Measurements from ENCODE around the gene VDAC2. TPM values are rescaled to one million over a fixed set of nuclear protein-coding genes. Genes with fewer than 3 reads are reported as not detected.
"Not testable (repeated sequence)": the region's sequence is repeated elsewhere in the genome, so short reads cannot be mapped to it uniquely, and the experiment has no call there.

VDAC2 gene
- total RNA-seq, 1 experiment from 2014 or later = 284 TPM

GRCh38 chr10:75189266-75190096 lies 21.1 kb upstream of the VDAC2 start:
- Mint-ChIP-seq H3K27ac (peak overlapping the region; percentile 44), H3K4me3 (no peak overlapping the region), H3K27me3 (ENCODE audit: low read depth) (no peaks in the 10 kb centered on the region), H3K36me3 (no peaks in the 10 kb centered on the region), H3K9me3 (no peaks in the 10 kb centered on the region), H3K4me1 (peaks cover 38% of the 10 kb centered on the region)
- CTCF ChIA-PET = interaction anchor here (0.7 to 1.9 kb wide), 2 partner anchors 14 to 46 kb away, joined by 3 to 12 read pairs; partner anchors contain the start of gene COMTD1
- DNase-seq (ENCODE audit: low spot score) (no peak), ATAC-seq (no peak)
- TF ChIP-seq PRRX2 (CRISPR knock-in tag; IDR thresholded peaks at IDR 0.05) (no peak), ZNF512 (CRISPR knock-in tag; IDR thresholded peaks at IDR 0.05; ENCODE audit: borderline replicate concordance) (no peak), ATF6 (CRISPR knock-in tag; IDR thresholded peaks at IDR 0.05) (no peak), RELA (CRISPR knock-in tag; IDR thresholded peaks at IDR 0.05; ENCODE audit: borderline replicate concordance) (no peak)
- POLR2A ChIA-PET = no interaction called here

- H3K4me3 Mint-ChIP-seq = no peak overlapping the region
- no peaks in the 10 kb centered on the region for H3K9me3 Mint-ChIP-seq
- H3K4me1 Mint-ChIP-seq = peaks cover 23% of the 10 kb centered on the region
- ATAC-seq (no peak), DNase-seq (ENCODE audit: low spot score) (no peak)
- no peak for TF ChIP-seq IRF2 (CRISPR knock-in tag; IDR thresholded peaks at IDR 0.05; ENCODE audit: borderline replicate concordance, low read depth)
- no peak for TF ChIP-seq PRDM15 (CRISPR knock-in tag; IDR thresholded peaks at IDR 0.05)
- TF ChIP-seq NR3C1 (CRISPR knock-in tag; conservative IDR thresholded peaks at IDR 0.05; ENCODE audit: low read depth) = no peak
- no peak for TF ChIP-seq ERG (CRISPR knock-in tag; IDR thresholded peaks at IDR 0.05)
- TF ChIP-seq PRRX2 (CRISPR knock-in tag; IDR thresholded peaks at IDR 0.05) = no peak
- no peak for TF ChIP-seq NFYB (CRISPR knock-in tag; conservative IDR thresholded peaks at IDR 0.05; ENCODE audit: low read depth)
- no peak for TF ChIP-seq ESRRA (CRISPR knock-in tag; IDR thresholded peaks at IDR 0.05; ENCODE audit: borderline replicate concordance)
- H3K36me3 Mint-ChIP-seq = no peaks in the 10 kb centered on the region
- H3K27me3 Mint-ChIP-seq (ENCODE audit: low read depth) = no peaks in the 10 kb centered on the region
- ChIA-PET POLR2A (interaction anchor here (0.7 kb wide), 2 partner anchors 13 to 662 kb away, joined by 3 read pairs; no protein-coding TSS in a partner anchor), CTCF (interaction anchor here (0.7 to 1.1 kb wide), 2 partner anchors 11 to 44 kb away, joined by 3 to 4 read pairs; partner anchors contain the start of gene COMTD1)
- peak overlapping the region; percentile 92; the same call in 1 of the 2 replicates for H3K27ac Mint-ChIP-seq
Observed at GRCh38 chr10:75191821-75192568, 18.6 kb upstream of the VDAC2 start.

GRCh38 chr10:75194625-75195024 lies 16.0 kb upstream of the VDAC2 start:
- H3K4me1 Mint-ChIP-seq; H3K4me3 Mint-ChIP-seq; DNase-seq (ENCODE audit: low spot score); H3K36me3 Mint-ChIP-seq; H3K27me3 Mint-ChIP-seq (ENCODE audit: low read depth); H3K27ac Mint-ChIP-seq; ATAC-seq; CTCF ChIA-PET; H3K9me3 Mint-ChIP-seq; POLR2A ChIA-PET: not testable (repeated sequence)
